Measurements from ENCODE around the gene PXDN.

The PXDN gene

DNA sequence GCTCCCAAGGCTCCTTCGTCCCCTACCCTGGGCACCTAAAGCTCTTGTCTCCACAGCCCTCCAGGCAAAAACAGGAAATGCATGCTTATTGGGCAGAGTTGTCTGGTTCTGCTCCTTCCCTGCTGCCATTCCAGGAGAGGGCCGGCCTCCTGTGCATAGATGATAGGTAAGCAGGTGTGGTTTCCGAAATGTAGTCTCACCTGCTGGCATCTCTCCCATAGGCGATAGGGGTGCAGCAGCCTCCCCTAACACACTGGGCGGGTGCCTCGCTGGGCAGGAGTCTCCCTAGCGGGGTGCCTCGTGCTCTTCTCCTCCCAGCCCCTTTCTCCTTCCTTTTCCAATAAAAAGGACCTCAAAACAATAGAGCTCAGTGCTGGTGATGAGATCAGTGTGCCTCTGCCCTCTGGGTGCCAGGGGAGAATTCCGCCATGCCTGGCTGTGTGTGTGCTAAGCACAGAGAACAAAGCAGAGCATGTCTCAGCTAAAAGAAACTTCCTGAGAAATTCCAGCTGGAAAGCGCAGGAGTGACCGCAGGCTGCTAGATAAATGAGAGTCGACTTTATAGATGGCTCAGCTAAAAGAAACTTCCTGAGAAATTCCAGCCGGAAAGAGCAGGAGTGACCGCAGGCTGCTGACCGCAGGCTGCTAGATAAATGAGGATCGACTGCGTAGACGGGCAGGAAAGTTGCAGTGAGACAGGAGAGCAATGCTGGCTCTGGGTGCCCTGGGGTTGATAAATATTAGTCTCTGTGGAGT lies 11.3 kb upstream of the PXDN start:
- no peak for DNase-seq (ENCODE audit: low read depth in 3 of 3, low spot score in 1 of 3)

DNA sequence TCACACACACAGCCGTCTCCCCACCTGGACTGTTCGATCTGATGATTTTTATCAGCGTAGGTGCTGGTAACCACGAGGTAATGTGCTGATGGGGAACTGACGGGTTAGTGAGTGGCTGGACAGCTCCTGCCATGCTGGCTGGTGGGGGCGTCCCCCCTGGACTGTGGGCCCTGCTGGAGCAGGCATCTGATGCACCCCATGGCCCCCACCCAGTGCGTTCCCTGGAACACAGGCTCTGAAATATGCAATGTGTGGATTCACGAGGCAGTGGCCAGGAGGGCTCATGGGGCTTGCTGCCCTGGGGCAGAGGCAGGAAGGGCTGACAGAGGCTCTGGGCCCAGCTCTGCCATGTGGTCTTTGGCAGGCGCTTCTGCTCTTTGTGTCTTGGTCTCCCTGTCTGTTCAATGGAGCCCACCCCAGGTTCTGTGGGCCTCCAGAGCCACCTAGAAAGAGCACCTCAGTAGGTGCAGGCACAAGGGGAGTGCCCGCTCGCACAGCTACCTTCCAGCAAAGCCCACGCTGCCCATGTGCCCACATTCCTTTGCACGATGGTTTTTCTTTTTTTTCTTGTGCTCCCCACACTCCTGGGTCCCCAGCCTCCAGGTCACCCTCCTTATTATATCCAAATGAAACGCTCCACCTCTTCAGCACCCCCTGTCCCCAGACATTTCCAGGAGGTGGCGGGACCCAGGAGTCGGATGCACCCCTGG lies 10.3 kb upstream of the PXDN start:
- no peak for DNase-seq (ENCODE audit: low read depth in 3 of 3, low spot score in 1 of 3)

DNA sequence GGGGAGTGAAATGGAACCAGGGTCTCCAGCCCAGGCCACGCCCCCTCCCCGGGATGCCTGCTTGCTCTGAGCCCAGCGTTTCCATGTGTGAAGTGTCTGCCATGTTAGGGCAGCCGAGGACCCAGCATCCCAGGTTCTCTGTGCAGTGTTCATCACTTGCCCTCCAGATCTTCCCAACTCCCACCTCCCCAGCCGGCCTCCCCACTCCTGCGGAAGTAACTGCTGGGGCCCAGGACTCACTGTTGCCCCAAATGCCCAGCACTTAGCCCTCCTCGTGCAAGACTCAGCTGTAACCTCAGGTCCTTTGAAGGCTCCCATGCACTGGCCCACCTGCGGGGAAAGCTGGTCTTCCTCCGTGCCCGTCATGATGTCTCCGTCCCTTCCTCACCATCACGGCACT lies 9.7 kb upstream of the PXDN start:
- no peak for DNase-seq (ENCODE audit: low read depth in 3 of 3, low spot score in 1 of 3)

DNA sequence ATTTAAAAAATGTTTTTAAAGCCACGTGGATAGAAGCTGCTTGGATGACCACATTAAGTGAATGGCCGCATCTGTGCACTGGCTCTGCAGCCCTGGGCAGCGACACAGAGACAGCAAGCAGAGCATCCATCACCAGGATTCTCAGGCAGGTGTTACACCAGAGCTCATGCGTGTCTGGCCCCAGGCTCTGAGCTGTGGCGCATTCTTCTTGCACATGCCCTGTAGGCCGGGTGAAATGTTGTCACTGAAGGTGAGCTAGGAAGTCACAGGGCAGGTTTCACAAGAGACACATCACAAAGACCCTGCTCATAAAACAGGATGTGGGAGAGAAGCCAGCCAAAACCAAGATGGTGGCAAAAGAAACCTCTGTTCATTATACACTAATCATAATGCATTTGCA lies 8.4 kb upstream of the PXDN start:
- DNase-seq (ENCODE audit: low read depth in 3 of 3, low spot score in 1 of 3) = no peak

DNA sequence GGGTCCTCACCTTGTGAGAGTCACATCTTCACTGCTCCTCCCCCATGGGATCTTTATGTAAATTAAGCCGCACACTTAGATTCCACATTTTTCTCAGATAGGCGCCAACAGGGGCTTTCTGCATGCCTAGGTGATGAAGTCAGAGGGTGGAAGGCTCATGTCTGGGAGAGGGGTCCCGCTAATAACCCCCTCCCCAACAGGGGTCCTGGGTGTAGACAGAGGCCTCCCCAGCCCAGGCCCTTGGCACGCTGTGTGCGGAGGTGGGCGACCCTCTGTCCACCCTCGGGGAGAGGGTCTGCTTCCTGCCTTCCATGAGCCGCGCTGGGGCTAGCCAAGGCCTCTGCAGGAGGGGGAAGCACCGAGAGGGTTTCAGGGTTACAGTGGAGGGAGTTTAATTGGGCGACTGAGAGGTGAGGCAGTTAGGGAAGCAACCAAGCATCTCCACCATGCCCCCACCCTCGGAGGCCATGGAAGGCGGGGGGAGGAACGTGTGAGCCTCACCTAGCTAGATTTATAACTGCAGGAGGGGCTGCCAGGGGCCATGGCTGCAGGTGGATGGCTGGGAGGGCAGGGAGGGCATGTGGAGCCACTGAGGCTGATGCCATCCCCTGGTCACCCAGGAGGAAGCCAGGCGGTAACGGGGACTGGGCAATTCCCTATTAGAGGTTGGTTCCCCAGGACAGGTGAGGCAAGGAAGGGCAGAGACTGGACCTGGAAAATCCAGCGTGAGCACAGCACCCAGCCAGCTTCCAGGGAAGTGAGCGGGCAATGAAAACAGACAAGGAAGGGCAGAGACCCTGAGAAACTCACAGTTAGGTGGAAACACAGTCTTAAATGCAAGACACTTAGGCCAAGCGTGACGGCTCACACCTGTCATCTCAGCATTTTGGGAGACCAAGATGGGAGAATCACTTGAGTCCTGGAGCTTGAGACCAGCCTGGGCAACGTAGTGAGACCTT lies 7.7 kb upstream of the PXDN start:
- DNase-seq (ENCODE audit: low read depth in 3 of 3, low spot score in 1 of 3) = no peak

DNA sequence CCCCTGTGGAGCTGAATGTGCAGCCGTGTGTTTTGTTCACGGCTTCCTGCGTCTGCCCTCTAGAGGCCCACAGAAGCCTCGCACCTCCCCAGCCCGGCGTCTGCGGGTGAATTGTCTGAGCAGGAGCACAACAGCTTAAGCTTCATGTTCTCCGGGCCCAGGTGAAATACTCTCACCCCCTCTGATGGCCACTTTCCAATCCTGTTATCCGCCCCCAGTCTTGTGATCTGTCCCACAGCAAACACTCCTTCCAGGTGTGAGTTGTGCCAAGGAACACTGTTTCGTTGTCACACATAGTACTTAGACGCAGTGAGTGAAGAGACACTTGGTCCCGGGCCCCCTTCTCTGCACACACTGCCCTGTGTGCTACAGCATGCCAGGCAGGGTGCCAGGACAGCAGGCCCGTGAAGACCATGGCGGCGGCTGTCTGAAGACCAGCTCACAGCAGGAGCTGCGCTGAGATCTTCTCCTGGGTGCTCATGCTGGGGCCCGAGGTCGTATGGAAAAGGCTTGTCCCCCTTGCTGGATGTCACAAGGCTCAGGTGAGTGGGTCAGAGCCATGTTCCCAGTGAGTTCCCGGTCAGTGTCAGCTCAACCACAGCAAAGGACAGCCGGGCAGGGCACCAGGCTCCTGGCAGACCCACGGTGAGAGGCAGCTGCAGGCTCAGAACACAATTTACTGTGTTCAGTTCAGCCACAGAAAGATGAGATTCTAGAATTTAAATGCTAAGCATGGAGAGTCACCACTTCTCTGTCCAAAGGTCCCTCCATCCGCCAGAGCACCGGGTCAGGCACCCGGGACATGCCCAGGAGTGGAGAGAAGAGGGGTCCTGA lies 6.8 kb upstream of the PXDN start:
- peak in 1 of 3 donors; percentile 19 for DNase-seq (ENCODE audit: low read depth in 3 of 3, low spot score in 1 of 3)

DNA sequence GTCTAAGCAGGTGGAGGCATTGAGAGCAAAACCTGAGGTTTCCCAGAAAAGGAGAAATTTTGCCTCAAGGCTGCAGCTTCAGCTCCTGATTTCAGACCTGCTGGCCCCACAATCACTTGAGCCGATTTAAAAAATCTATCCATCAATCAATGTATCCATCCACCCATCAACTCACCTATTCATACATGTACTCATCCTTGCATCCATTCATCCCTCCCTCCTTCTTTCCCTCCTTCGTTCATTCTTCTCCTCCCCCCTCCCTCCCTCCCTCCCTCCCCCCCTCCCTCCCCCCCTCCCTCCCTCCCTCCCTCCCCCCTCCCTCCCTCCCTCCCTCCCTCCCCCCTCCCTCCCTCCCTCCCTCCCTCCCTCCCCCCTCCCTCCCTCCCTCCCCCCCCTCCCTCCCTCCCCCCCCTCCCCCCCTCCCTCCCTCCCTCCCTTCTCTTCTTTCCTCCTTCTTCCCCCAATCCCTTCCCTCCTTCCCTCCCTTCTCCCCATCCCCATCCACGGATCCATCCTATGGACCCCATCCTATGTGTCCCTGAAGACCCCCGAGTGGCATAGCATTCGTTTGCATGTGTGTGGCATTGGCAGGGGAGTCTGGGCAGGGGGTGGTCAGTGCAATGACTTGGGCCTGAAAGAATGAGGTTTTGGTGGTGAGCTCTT lies 6.1 kb upstream of the PXDN start:
- DNase-seq (ENCODE audit: low read depth in 3 of 3, low spot score in 1 of 3) = no peak

DNA sequence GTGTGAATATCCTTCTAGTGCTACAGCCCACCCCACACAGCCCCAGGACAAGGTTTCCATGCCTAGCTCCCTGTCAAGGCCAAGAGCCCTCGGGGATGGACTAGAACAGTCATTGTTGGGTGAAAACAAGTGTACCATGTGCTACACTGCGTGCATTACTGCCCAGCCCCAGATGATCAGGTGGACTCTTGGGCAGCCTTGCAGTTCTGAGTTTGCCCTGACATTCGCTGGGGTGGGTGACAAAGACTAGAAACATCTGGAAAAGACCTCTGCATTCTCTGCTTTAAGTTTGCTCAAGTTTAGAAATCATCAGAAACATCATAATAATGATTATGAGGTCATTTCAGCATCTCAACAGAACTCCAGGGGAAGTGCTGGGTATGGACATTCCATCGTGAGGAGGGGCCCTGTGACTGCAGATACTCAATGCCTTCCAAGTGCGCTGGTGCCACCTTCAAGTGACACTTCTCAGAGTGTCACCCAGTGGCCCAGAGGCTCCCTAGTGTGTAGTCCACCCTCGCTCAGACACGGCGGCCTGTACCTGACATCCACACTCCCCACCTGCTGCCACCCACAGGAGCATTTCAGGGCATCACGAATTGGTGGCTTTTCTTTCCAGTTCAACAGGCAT lies 5.3 kb upstream of the PXDN start:
- DNase-seq (ENCODE audit: low read depth in 3 of 3, low spot score in 1 of 3) = no peak

DNA sequence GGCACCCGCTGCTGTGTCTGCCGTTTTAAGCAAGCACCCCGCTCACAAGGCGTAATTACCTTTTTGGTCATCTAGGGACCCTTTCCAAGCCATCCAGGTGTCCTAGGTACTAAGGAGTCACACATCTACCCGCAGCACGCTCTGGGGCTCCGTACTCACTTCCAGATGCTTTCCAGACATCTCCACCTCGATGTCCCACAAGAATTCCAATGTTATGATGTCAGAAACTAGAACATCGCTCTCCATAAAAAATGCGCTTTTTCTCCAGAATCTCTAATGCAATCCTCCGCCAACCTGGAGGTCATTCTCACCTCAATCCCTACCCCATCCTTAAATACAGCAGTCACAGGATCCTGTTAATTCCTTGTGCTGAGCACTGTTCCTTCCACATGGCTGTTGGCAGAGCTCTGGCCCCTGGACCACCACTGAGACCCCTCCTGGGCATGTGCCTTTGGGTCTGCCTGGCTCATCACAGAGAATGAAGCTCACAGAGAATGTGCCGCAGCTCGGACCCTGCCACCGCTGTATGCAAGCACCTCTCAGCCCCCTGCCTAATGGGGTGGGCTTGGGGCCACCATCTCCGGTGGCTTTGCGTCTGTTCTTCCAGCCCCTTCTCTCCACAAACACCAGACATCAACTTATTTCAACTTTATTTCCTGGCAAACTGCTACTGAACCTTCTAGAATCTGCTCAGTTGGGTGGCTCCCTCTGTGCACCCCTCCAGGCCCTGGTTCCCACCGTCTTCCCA lies 4.6 kb upstream of the PXDN start:
- DNase-seq (ENCODE audit: low read depth in 3 of 3, low spot score in 1 of 3) = no peak

DNA sequence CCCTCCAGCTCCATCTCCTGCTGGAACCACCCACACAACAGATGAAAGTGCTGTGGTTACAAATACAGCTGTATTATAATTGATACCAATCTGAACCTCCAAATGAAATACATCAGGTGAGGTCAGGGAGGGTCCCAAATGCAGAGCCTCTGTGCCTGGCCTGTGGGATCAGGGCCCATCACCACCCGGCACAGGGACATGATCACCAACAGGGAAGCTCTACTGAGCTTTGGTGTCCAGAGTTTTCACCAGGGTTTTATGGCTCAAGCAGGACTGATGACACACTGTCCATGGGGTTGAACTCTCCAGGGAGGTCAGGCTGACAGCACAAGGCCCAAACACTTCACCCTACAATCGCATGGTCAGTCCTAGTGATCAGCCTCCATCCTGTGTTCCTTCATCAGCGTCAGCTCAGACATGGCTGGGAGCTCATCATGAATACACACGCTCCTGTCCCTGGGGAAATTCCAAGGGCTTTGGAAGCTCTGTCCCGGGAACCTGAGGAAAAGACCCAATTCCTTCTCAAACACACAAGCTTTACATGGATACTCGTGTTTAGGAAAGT lies 3.9 kb upstream of the PXDN start:
- no peak for DNase-seq (ENCODE audit: low read depth in 3 of 3, low spot score in 1 of 3)

DNA sequence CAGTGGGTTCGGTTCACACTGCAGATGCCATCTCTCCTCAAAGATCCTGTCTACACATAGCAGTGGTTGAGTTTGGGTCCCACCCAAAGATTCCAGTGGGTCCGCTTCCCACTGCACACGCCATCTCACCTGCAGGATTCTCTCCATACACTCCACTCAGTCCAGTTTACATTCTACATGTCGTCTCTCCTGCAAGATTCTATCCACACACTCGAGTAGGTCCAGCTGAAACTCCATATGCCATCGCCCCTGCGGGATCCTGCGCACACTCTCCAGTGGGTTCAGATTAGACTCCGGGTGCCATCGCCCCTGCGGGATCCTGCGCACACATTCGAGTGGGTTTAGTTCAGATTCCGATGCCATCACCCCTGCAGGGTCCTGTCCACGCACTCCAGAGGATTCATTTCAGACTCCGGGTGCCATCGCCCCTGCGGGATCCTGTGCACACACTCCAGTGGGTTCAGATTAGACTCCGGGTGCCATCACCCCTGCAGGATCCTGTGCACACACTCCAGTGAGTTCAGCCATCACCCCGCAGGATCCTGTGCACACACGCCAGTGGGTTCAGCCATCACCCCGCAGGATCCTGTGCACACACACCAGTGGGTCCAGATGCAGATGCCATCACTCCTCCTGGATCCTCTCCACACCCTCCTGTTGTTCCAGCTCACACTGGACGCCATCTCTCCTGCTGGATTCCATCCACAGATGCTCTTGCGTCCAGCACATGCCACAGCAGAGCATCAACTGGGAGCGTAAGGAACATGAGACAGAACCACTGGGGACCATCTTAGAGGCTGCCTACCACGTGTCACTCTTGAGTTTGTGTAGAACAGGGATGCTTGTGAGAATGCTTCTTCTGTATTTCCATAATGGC lies 3.0 kb upstream of the PXDN start:
- DNase-seq (ENCODE audit: low read depth in 3 of 3, low spot score in 1 of 3) = no peak

DNA sequence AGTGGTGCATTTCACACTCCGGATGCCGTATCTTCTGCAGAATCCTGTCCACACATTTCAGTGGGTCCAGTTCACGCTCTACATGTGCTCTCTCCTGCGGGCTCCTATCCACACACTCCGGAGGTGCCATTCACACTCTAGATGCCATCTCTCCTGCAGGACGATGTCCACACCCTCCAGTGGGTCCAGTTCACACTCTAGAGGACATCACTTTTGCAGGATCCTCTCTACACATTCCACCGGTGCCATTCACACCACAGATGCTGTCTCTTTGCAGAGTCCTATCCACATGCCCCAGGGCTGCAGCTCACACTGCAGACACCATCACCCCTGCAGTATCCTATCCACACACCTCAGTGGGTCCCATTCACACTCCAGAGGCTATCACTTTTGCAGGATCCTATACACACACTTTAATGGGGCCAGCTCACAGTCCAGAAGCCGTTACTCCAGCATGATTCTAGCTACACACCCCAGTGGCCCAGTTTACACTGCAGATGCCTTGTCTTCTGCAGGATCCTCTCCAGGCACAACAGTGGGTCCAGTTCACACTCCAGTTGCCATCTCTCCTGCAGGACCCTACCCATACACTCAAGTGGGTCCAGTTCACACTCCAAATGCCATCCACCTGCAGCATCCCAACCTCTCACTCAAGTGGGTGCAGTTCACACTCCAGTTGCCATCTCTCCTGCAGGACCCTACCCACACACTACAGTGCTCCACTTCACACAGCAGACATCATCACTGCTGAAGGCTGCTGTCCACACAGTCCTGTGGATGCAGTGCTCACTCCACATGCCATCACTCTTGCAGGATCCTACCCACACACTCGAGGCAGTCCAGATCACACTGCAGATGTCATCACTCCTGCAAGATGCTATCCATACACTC lies 2.1 kb upstream of the PXDN start:
- no peak for DNase-seq (ENCODE audit: low read depth in 3 of 3, low spot score in 1 of 3)

DNA sequence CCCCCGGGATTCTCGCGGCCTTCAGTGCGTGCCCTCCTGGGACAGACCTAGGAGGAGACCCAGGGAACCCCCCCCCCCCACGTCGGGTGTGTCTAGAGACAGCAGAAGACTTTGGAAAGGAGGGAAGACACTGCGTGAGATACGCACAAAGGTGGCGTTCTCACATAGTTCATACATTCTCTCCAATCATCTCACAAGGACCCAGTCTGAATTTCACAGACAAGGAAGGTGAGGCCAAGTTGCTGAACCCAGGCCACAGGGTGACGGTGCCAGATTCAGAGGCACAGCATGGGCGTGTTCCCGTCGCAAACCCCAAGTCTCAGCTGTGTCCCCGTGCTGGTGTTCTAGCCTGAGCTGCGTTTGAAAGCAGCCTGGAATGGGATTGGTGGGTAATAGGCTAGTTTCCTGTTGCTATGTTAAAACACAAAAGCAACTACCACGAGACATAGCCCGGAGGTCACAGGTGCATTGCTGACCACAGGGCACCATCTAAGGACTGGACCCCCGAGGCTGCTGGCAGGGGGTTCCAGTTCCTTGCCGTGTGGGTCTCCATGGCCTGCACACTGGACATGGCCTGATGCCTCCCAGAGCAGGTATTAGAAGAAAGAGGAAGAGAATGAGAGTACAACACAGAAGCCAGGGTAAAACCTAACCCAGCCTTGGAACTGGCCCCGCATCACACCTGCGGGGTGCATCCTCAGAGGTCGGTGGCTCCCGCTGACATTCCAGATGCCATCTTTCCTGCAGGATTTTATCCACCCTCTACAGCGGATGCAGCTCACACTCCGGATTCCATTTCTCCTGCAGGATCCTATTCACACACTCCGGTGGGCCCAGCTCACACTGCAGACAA lies 1.1 kb upstream of the PXDN start:
- DNase-seq (ENCODE audit: low read depth in 3 of 3, low spot score in 1 of 3) = no peak

DNA sequence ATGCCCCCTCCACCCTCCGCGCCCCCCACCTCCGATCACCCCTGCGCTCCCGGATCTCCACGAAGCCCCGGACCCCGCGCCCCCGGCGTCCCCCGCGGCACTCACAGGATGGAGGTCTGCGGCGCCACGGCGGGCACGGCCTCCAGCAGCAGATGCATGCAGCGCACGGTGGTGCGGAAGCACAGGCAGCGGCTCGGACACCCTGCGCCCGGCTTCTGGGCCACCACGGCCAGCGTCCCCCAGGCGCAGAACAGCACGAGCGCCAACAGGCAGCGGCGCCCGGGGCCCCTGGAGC lies 217 bp downstream of the PXDN start:
- DNase-seq (ENCODE audit: low read depth in 3 of 3, low spot score in 1 of 3) = no peak

DNA sequence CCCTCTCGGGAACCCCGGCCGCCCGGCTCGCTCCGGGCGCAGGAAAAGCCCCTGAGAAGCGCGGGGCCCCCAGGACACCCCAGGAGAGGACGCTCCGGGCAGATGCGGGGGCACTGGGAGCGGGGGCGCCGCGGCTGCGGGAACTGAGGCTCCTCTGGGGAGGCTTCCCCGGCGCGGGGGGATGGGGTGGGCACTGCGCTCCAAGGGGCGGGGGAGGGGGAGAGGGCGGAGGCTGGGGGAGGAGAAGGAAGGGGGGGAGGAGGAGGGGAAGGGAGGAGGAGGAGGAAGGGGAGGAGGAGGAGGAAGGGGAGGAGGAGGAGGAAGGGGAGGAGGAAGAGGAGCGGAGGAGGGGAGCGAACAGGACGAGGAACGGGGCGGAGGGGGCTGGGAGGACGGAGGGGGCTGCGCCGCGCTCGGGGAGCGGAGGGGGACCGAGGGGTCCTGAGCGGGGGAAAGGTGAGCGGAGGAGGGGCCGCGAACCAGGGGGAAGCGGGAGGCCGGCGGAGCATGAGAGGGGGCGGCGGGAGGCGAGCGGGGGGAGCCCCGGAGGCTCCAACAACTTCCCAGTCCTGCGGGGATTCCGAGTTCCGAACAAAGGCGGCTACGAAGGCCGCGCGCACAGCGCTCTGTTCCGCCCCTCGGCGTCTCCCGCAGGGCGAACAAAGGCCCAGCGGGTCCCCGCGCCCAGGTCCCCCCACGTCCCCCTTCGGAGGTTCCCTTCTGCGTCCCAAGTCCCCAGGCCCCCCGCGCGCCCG lies 742 bp downstream of the PXDN start:
- no peak for DNase-seq (ENCODE audit: low read depth in 3 of 3, low spot score in 1 of 3)
